ENCODE results near the gene UBR3.
"Not testable (repeated sequence)": the region's sequence is repeated elsewhere in the genome, so short reads cannot be mapped to it uniquely, and the experiment has no call there.

Gene UBR3

GRCh38 chr2:170121689-170122088 lies 294.4 kb downstream of the UBR3 start:
- Mint-ChIP-seq H3K36me3 (no peaks in the 10 kb centered on the region), H3K9me3 (ENCODE audit: low read depth) (no peaks in the 10 kb centered on the region), H3K27me3 (peaks cover 2% of the 10 kb centered on the region), H3K4me1 (ENCODE audit: low read depth) (no peaks in the 10 kb centered on the region), H3K27ac (no peak overlapping the region), H3K4me3 (no peak overlapping the region)

- Mint-ChIP-seq H3K27ac (no peak overlapping the region), H3K4me1 (ENCODE audit: low read depth) (no peaks in the 10 kb centered on the region), H3K36me3 (no peaks in the 10 kb centered on the region), H3K27me3 (peaks cover 3% of the 10 kb centered on the region), H3K9me3 (ENCODE audit: low read depth) (no peaks in the 10 kb centered on the region), H3K4me3 (no peak overlapping the region)
Observed at GRCh38 chr2:170122883-170123547, 295.8 kb downstream of the UBR3 start.

- no peak overlapping the region for H3K27ac Mint-ChIP-seq
- H3K9me3 Mint-ChIP-seq (ENCODE audit: low read depth): no peaks in the 10 kb centered on the region
- H3K4me1 Mint-ChIP-seq (ENCODE audit: low read depth): no peaks in the 10 kb centered on the region
- H3K4me3 Mint-ChIP-seq: no peak overlapping the region
- H3K36me3 Mint-ChIP-seq: no peaks in the 10 kb centered on the region
- H3K27me3 Mint-ChIP-seq: peaks cover 6% of the 10 kb centered on the region
Observed at GRCh38 chr2:170123593-170123992, 296.3 kb downstream of the UBR3 start.

GRCh38 chr2:170126138-170126728 lies 299.0 kb downstream of the UBR3 start:
- not testable (repeated sequence) for H3K27ac Mint-ChIP-seq

More at GRCh38 chr2:170126138-170126728, 299.0 kb downstream of the UBR3 start:
- H3K36me3 Mint-ChIP-seq; H3K4me3 Mint-ChIP-seq; H3K4me1 Mint-ChIP-seq (ENCODE audit: low read depth); H3K9me3 Mint-ChIP-seq (ENCODE audit: low read depth); H3K27me3 Mint-ChIP-seq: not testable (repeated sequence)

Data from activated naive CD8-positive, alpha-beta T cell (primary cell).